PC-3 (cell line): ENCODE measurements around the gene FGF12.

Experiments
- EZH2 ChIP-seq: fragments of 300-600 bp; sonication (generic); IDR thresholded peaks from one replicate; pipeline ENCODE4 v1.6.1; 2017; ENCODE audit warnings: antibody characterized with exemption, mild to moderate bottlenecking, low read length; ENCODE audit not compliant: unreplicated experiment
- EZH2phosphoT487 ChIP-seq: fragments of 300-600 bp; sonication (generic); IDR thresholded peaks from 2 replicates; pipeline ENCODE4 v1.6.1; 2018; ENCODE audit warnings: mild to moderate bottlenecking, antibody characterized with exemption, low read length, borderline replicate concordance
- TF ChIP-seq, protein P1 (sequence below): fragments of 300-600 bp; sonication (generic); conservative IDR thresholded peaks from 2 replicates; pipeline ENCODE4 v1.5.1; 2017; ENCODE audit warnings: antibody characterized with exemption, low read depth, mild to moderate bottlenecking, low read length

DNA sequence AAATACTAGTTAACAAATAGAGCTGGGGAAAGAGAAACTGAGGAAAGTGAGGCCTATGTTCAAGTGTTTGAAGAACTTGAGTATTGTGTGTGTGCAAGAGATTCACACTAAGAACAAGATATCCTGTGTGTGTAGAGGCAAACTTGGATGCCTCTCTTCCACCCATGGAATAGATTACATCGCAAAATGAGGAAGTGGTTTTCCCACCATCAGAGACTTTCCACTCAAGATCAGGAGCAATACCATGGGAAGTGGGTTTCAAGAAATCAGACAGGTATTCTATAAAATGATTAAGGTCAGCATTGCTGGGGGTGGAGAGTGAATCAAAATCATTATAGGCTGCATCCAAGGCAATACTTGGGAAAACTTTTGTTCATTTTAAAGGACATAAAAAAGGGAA is 308.0 kb downstream of the FGF12 start:
- TF ChIP-seq, protein P1, sequence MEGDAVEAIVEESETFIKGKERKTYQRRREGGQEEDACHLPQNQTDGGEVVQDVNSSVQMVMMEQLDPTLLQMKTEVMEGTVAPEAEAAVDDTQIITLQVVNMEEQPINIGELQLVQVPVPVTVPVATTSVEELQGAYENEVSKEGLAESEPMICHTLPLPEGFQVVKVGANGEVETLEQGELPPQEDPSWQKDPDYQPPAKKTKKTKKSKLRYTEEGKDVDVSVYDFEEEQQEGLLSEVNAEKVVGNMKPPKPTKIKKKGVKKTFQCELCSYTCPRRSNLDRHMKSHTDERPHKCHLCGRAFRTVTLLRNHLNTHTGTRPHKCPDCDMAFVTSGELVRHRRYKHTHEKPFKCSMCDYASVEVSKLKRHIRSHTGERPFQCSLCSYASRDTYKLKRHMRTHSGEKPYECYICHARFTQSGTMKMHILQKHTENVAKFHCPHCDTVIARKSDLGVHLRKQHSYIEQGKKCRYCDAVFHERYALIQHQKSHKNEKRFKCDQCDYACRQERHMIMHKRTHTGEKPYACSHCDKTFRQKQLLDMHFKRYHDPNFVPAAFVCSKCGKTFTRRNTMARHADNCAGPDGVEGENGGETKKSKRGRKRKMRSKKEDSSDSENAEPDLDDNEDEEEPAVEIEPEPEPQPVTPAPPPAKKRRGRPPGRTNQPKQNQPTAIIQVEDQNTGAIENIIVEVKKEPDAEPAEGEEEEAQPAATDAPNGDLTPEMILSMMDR, result no peak
- no peak for TF ChIP-seq EZH2phosphoT487
- no peak for TF ChIP-seq EZH2
